Prostate gland (tissue), 2 donors: ENCODE data around the gene TMEM181.

Experiments
- POLR2A ChIP-seq: fragments of 450-650 bp; IDR thresholded peaks from one replicate; pipeline ENCODE4 v1.6.1; 2016; ENCODE audit warnings: antibody characterized with exemption, mild to moderate bottlenecking
- TF ChIP-seq, protein P1 (sequence below), 4 experiments: fragments of 200-600 bp in 2 of 4; fragments of 450-650 bp in 2 of 4; sonication (generic) in 2 of 4; IDR thresholded peaks; 1 replicate in 3 of 4; 2 replicates in 1 of 4; pipeline ENCODE4 v1.5.1; 2016 to 2019; ENCODE audit warnings: antibody characterized with exemption in 4 of 4, mild to moderate bottlenecking in 2 of 4, moderate library complexity in 2 of 4

DNA sequence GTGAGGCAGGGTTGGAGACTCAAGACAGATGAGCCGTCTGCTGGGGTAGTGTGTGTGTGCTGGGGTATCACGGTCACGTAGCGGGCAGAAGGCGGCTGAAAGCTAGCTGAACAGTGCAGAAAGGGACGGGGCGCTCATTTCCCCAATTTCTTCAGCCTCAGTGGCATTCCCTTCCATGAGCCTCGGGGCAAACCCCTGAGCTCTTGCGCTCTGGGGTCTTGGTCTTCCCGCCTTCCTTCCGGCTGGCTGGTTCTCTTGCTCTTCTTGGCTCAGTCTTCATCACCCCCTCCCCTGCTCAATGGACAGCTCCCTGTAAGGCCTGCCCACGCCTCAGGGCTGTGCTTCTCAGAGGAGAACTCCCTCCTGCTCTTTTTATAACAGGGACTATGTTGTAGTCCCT, 15.5 kb upstream of the TMEM181 start:
- TF ChIP-seq, protein P1, sequence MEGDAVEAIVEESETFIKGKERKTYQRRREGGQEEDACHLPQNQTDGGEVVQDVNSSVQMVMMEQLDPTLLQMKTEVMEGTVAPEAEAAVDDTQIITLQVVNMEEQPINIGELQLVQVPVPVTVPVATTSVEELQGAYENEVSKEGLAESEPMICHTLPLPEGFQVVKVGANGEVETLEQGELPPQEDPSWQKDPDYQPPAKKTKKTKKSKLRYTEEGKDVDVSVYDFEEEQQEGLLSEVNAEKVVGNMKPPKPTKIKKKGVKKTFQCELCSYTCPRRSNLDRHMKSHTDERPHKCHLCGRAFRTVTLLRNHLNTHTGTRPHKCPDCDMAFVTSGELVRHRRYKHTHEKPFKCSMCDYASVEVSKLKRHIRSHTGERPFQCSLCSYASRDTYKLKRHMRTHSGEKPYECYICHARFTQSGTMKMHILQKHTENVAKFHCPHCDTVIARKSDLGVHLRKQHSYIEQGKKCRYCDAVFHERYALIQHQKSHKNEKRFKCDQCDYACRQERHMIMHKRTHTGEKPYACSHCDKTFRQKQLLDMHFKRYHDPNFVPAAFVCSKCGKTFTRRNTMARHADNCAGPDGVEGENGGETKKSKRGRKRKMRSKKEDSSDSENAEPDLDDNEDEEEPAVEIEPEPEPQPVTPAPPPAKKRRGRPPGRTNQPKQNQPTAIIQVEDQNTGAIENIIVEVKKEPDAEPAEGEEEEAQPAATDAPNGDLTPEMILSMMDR (IDR thresholded peaks at IDR 0.05) = no peak
- no peak for TF ChIP-seq POLR2A
